NCI-H774 (cell line): ENCODE measurements around the gene ITGB6.

Experiments
- DNase-seq: peaks from one replicate; lab custom pipeline; 2025; lab: John Stamatoyannopoulos, UW

The ITGB6 gene

GRCh38 chr2:160087854-160088745, 112.0 kb downstream of the ITGB6 start:
- no peak for DNase-seq

GRCh38 chr2:160085662-160086061, 114.4 kb downstream of the ITGB6 start:
- DNase-seq, result no peak

- no peak for DNase-seq
Measured at GRCh38 chr2:160077912-160078810, 121.9 kb downstream of the ITGB6 start.

GRCh38 chr2:160076914-160077313, 123.2 kb downstream of the ITGB6 start:
- no peak for DNase-seq

GRCh38 chr2:160076241-160076640, 123.8 kb downstream of the ITGB6 start:
- no peak for DNase-seq

GRCh38 chr2:160075171-160075570, 124.9 kb downstream of the ITGB6 start:
- no peak for DNase-seq

GRCh38 chr2:160073284-160073888, 126.7 kb downstream of the ITGB6 start:
- no peak for DNase-seq

- DNase-seq, result no peak
Measured at GRCh38 chr2:160068906-160069305, 131.2 kb downstream of the ITGB6 start.

GRCh38 chr2:160064916-160065315, 135.2 kb downstream of the ITGB6 start:
- no peak for DNase-seq

GRCh38 chr2:160063879-160064612, 136.0 kb downstream of the ITGB6 start:
- DNase-seq, result no peak

GRCh38 chr2:160063271-160063670, 136.8 kb downstream of the ITGB6 start:
- DNase-seq, result no peak

GRCh38 chr2:160062292-160063005, 137.6 kb downstream of the ITGB6 start, which contains the start of gene PLA2R1:
Gene PLA2R1, minus strand, starts transcription at chr2:160062615. Its CDS starts 212 bp downstream, at chr2:160062403.
- peak; percentile 21 for DNase-seq

GRCh38 chr2:160061944-160062291, 138.2 kb downstream of the ITGB6 start:
- DNase-seq, result no peak

GRCh38 chr2:160061533-160061932, 138.5 kb downstream of the ITGB6 start:
- DNase-seq, result no peak

GRCh38 chr2:160060297-160060696, 139.8 kb downstream of the ITGB6 start:
- DNase-seq, result no peak

GRCh38 chr2:160057356-160057755, 142.7 kb downstream of the ITGB6 start:
- DNase-seq, result no peak

GRCh38 chr2:160055726-160056108, 144.4 kb downstream of the ITGB6 start:
- DNase-seq, result no peak

- no peak for DNase-seq
Measured at GRCh38 chr2:160054984-160055725, 144.9 kb downstream of the ITGB6 start.

- no peak for DNase-seq
Measured at GRCh38 chr2:160053946-160054345, 146.1 kb downstream of the ITGB6 start.

- no peak for DNase-seq
Measured at GRCh38 chr2:160052531-160052930, 147.5 kb downstream of the ITGB6 start.
